Adrenal gland (tissue), 19 donors: Measurements from ENCODE around the gene LZIC. TPM values are rescaled to one million over a fixed set of nuclear protein-coding genes. Genes with fewer than 3 reads are reported as not detected.

Source experiments
- DNase-seq, 7 donors: peaks; one replicate each; pipeline ENCODE4 v3.0.0-alpha.2; 2019 to 2020
- H3K27ac ChIP-seq, 5 donors: fragments of 200-600 bp; sonication (generic) in 4 of 5; 1 replicate in 3 of 5; 2 replicates in 2 of 5; pipeline versions ENCODE4 v1.5.1 to v1.8.0; 2016 to 2020; ENCODE audit warnings: mild to moderate bottlenecking in 1 of 5
- H3K27me3 ChIP-seq: fragments of 200-600 bp; 2 replicates; pipeline ENCODE4 v1.8.0; 2021
- H3K36me3 ChIP-seq, 2 donors: fragments of 200-600 bp; replicated peaks in 1 of 2; 1 replicate in 1 of 2; 2 replicates in 1 of 2; pipeline versions ENCODE4 v1.5.1 to v1.8.0; 2018 to 2022
- H3K4me1 ChIP-seq, 2 donors: fragments of 200-600 bp; replicated peaks in 1 of 2; 1 replicate in 1 of 2; 2 replicates in 1 of 2; pipeline versions ENCODE4 v1.5.1 to v1.8.0; 2018 to 2021
- H3K4me3 ChIP-seq, 4 donors: fragments of 200-600 bp; sonication (generic) in 3 of 4; one replicate each; pipeline ENCODE4 v1.5.1; 2016 to 2018
- H3K9me3 ChIP-seq, 3 donors: fragments of 200-600 bp; sonication (generic) in 1 of 3; replicated peaks in 1 of 3; 1 replicate in 2 of 3; 2 replicates in 1 of 3; pipeline versions ENCODE4 v1.5.1 to v1.8.0; 2016 to 2021
- CTCF ChIP-seq, 6 experiments: fragments of 450-650 bp in 4 of 6; fragments of 200-600 bp in 2 of 6; sonication (generic) in 1 of 6; IDR thresholded peaks; 1 replicate in 5 of 6; 2 replicates in 1 of 6; pipeline versions ENCODE4 v1.5.1 to v1.8.0; 2016 to 2021; ENCODE audit warnings: antibody characterized with exemption in 6 of 6, mild to moderate bottlenecking in 2 of 6, moderate library complexity in 1 of 6
- POLR2A ChIP-seq, 2 donors: fragments of 450-650 bp; IDR thresholded peaks; one replicate each; pipeline ENCODE4 v1.6.1; 2017; ENCODE audit warnings: antibody characterized with exemption in 2 of 2, mild to moderate bottlenecking in 2 of 2, moderate library complexity in 1 of 2
- WGBS, 4 donors: extraction: QIAGEN DNeasy Blood & Tissue Kit in 2 of 4; methylation state at CpG; one replicate each; pipeline versions ENCODE4 v1.1.5 to v1.1.7; 2013 to 2017; 5-methylcytosine and 5-hydroxymethylcytosine counted together
- intact Hi-C, 2 donors: fragments of 100-400 bp; cut with DNase I; formaldehyde crosslinking; loops; one replicate each; pipeline versions ENCODE4 v1.14.1 to v1.15.0; 2022 to 2023
- long read RNA-seq, 10 donors: library from polyadenylated mRNA in 3 of 10; unstranded in 2 of 10; stranded (forward) in 1 of 10; transcript quantifications; one replicate each; pipeline ENCODE4 v2.0.0 and lab custom pipeline, GENCODE V29; 2021 to 2026
- polyA plus RNA-seq, 3 donors: library from polyadenylated mRNA; stranded (reverse); fragments of 200-250 nt in 2 of 3; fragments of 350-450 nt in 1 of 3; fragmentation: Illumina TruSeq in 1 of 3; extraction: RNeasy Lipid Tissue Mini Kit (QIAGEN cat#74804) in 1 of 3; gene quantifications; one replicate each; pipeline ENCODE4 v1.2.3, GENCODE V29; 2013 to 2014
- total RNA-seq, 9 donors: library from RNA; depleted of rRNA in 4 of 9; stranded (reverse); fragments of >200 nt in 4 of 9; fragments of 120-200 nt in 1 of 9; fragmentation: NEBNext Ultra II Directional in 1 of 9; extraction: Animal tissue kit (Norgen Biotek cat#: 25700) in 1 of 9; gene quantifications; one replicate each; pipeline versions ENCODE4 v1.1.0 to v1.2.4, GENCODE V29; 2013 to 2023
- donor health status: healthy with polysubstance abuse.
- donor health status: Bipolar disorder and iron deficiency.
- donor health status: DM: yes; HTN: yes; CAD: no.
- donor health status: DM: no; HTN: no; CAD: no.
- donor health status: DM: no; HTN: no; CAD: no.
- donor health status: DM: yes; HTN: yes; CAD: no.

LZIC gene
- total RNA-seq (10 to 100 TPM; 22.3 to 40.3 (median 30.6) TPM), polyA plus RNA-seq (10 to 100 TPM in 2 of 3 donors, 1 to 10 TPM in 1; 6.5 to 42.9 (median 13.3) TPM)
- long read RNA-seq, donor 1, transcript LZIC-202 (8 exons, 2,281 nt): major isoform, 8 of 15 reads
- long read RNA-seq, donor 1, transcript LZIC-203 (7 exons, 1,405 nt): minor isoform, 7 of 15 reads
- long read RNA-seq, donor 1, partial matches to known transcripts: 0 of 15 reads
- long read RNA-seq, donor 1, other reads (novel, unspliced or antisense): 0 of 15 reads
- long read RNA-seq, donor 2, transcript LZIC-203 (7 exons, 1,405 nt): major isoform, 5 of 9 reads
- long read RNA-seq, donor 2, partial matches to known transcripts: 0 of 9 reads
- long read RNA-seq, donor 2, other reads (novel, unspliced or antisense): 0 of 9 reads
- long read RNA-seq, donor 3, transcript LZIC-203 (7 exons, 1,405 nt): major isoform, 6 of 9 reads
- long read RNA-seq, donor 3, partial matches to known transcripts: 0 of 9 reads
- long read RNA-seq, donor 3, other reads (novel, unspliced or antisense): 0 of 9 reads
- long read RNA-seq, donor 4, transcript LZIC-202 (8 exons, 2,281 nt): major isoform, 5 of 15 reads
- long read RNA-seq, donor 4, partial matches to known transcripts: 3 of 15 reads
- long read RNA-seq, donor 4, other reads (novel, unspliced or antisense): 1 of 15 reads
- long read RNA-seq, donor 5, transcript LZIC-203 (7 exons, 1,405 nt): major isoform, 8 of 17 reads
- long read RNA-seq, donor 5, partial matches to known transcripts: 1 of 17 reads
- long read RNA-seq, donor 5, other reads (novel, unspliced or antisense): 4 of 17 reads
- long read RNA-seq, donor 6, transcript LZIC-201 (8 exons, 945 nt): major isoform, 8 of 17 reads
- long read RNA-seq, donor 6, partial matches to known transcripts: 2 of 17 reads
- long read RNA-seq, donor 6, other reads (novel, unspliced or antisense): 4 of 17 reads
- long read RNA-seq, donor 7, partial matches to known transcripts: 0 of 4 reads
- long read RNA-seq, donor 7, other reads (novel, unspliced or antisense): 0 of 4 reads
- long read RNA-seq, donor 8, partial matches to known transcripts: 0 of 8 reads
- long read RNA-seq, donor 8, other reads (novel, unspliced or antisense): 0 of 8 reads
- long read RNA-seq, donor 9, transcript LZIC-203 (7 exons, 1,405 nt): major isoform, 6 of 11 reads
- long read RNA-seq, donor 9, partial matches to known transcripts: 0 of 11 reads
- long read RNA-seq, donor 9, other reads (novel, unspliced or antisense): 0 of 11 reads
- long read RNA-seq, donor 10: 0 reads

DNA sequence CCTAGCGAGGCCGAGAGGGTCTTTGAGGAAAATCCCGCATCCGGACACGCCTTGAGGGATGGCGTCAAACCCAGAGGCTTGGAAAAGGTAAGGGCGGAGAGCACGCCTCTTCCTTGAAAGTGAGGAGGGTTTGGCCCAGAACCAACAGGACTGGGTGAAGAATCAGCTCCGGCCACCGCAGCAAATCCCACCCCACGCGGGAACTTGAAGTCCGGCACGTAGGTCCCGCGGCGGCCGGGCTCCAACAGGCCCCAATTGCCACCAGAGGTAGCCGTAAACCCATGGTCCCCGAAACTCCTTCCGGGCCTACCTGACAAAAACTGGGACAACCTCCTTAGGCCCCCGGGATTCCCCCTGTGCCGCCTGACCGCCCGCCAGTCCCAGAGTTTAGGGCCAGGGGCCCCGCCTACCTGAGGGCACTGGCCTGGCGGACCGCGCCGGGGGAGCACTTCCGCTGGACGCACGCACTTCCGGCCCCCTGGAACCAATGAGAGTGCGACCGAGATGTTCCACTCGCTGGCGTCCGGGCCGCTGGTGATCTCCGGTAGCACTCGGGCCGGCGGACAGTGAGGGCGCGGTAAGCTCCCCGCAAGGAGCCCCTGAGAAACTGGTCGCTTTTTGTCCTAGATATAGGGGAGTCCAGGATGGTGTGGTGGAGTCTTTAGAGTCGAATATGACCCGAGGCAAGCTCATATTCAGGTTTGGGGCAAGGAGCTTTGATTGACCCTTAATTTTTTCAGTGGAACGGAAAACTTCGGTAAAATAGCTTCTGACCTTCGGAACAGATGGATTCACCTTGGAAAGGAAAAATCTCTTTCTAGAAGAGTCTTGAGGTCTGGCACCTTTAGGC lies at the start of gene LZIC, which contains the start of gene NMNAT1:
Gene LZIC, minus strand, starts transcription at position 453 of the 850 bp plus-strand sequence. CDS start 6,772 bp downstream, outside the sequence.
Gene NMNAT1, plus strand, starts transcription at position 537 of the 850 bp plus-strand sequence. CDS start 28,599 bp downstream, outside the sequence.
- H3K36me3 ChIP-seq: peaks cover 0 to 7% of the 10 kb centered on the region in 2 donors
- H3K9me3 ChIP-seq: no peaks in the 10 kb centered on the region
- TF ChIP-seq CTCF (IDR thresholded peaks at IDR 0.05) (peak in 1 of 6 experiments; percentile 19), POLR2A (IDR thresholded peaks at IDR 0.05) (peak; percentile 89 to 96)
- intact Hi-C loops: loop anchor here (10.0 kb wide), 1 partner anchor 68 kb away; no protein-coding TSS in a partner anchor
- WGBS, 4 donors: 0 to 1% (median 0%) methylated on average over 11 to 53 of the region's 53 CpGs
- H3K4me3 ChIP-seq: peak within 1 kb of the TSS; percentile 59 to 71 (median 64)
- peak within 1 kb of the TSS; percentile 63 to 92 (median 86) for H3K27ac ChIP-seq
- H3K4me1 ChIP-seq: peaks cover 4 to 21% of the 10 kb centered on the region in 2 donors
- peak; percentile 92 to 97 (median 94) for DNase-seq
- H3K27me3 ChIP-seq: no peaks in the 10 kb centered on the region

DNA sequence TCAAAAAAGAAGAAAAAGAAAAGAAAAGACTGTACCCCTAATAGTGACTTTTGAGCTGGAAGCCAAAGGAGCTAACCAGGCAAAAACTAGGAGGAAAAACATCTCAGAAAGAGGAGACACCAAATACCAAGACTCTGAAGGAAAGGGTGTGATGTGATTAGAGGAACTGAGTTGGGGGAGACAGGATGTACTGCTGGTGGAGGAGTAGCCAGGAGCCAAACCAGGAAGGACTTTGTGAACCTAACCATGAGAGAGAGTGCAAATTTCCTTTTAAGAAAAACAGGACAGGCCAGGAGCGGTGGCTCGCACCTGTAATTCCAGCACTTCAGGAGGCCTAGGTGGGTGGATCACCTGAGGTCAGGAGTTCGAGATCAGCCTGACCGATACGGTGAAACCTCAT lies 49.7 kb upstream of the LZIC start:
- no peaks in the 10 kb centered on the region for H3K36me3 ChIP-seq
- peak overlapping the region in 1 of 5 donors; percentile 44 for H3K27ac ChIP-seq
- no peaks in the 10 kb centered on the region for H3K9me3 ChIP-seq
- 62 to 86% (median 73%) methylated on average over 5 of the region's 5 CpGs for WGBS, 4 donors
- DNase-seq: no peak
- no peak overlapping the region for H3K4me3 ChIP-seq
- no peaks in the 10 kb centered on the region for H3K27me3 ChIP-seq
- peaks cover 23% of the 10 kb centered on the region in 2 donors for H3K4me1 ChIP-seq
- TF ChIP-seq POLR2A (IDR thresholded peaks at IDR 0.05): no peak
- no peak for TF ChIP-seq CTCF (IDR thresholded peaks at IDR 0.05)
- intact Hi-C loops: no loop called here

GRCh38 chr1:9990944-9991343 lies 47.8 kb upstream of the LZIC start:
- peak; percentile 25 to 72 (median 53) for DNase-seq
- H3K27ac ChIP-seq: peak overlapping the region in 1 of 5 donors; percentile 45
- no peaks in the 10 kb centered on the region for H3K27me3 ChIP-seq
- no peak overlapping the region for H3K4me3 ChIP-seq
- 22 to 39% (median 30%) methylated on average over 2 of the region's 2 CpGs for WGBS, 4 donors
- H3K36me3 ChIP-seq: no peaks in the 10 kb centered on the region
- no peaks in the 10 kb centered on the region for H3K9me3 ChIP-seq
- peaks cover 8 to 18% of the 10 kb centered on the region in 2 donors for H3K4me1 ChIP-seq
- TF ChIP-seq CTCF (IDR thresholded peaks at IDR 0.05): no peak
- no peak for TF ChIP-seq POLR2A (IDR thresholded peaks at IDR 0.05)
- intact Hi-C loops: no loop called here
